HuH-7 (cell line): ENCODE measurements around the gene PHETA1.
"Not testable (repeated sequence)": the region's sequence is repeated elsewhere in the genome, so short reads cannot be mapped to it uniquely, and the experiment has no call there.

Experiments used
- DNase-seq: peaks from one replicate; pipeline ENCODE4 v3.0.0; 2011; ENCODE audit warnings: low spot score

Gene PHETA1

DNA sequence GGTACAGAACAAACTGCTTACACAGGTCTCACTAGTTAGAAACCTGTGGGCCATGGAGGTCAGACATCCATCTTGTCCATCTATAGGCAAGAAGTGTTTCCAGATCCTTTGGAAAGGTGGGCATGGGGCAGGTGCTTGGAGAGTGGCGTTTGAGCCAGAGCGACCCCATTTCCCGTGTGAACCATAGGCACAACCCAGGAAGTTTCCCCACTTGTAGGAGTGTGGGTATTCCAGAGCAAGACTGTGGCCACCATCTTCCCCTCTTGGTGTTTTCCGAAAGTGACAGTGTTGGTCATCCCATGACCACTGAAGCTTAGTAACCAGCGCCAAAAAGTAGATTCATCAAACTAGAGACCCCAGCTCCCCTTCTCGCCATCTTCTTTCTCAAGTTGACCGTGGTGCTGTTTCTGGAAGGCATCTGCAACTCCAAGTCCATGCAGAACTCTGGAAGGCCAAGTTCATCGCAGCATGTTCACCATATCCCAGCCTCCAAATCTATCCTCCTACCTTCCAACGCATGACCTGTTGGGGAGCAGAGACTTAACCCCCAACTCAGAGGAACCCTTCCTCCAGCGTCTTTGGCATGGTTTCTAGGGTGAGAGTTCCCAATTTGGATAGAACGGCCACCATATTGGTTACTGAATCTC lies 19.7 kb downstream of the PHETA1 start:
- DNase-seq = no peak

DNA sequence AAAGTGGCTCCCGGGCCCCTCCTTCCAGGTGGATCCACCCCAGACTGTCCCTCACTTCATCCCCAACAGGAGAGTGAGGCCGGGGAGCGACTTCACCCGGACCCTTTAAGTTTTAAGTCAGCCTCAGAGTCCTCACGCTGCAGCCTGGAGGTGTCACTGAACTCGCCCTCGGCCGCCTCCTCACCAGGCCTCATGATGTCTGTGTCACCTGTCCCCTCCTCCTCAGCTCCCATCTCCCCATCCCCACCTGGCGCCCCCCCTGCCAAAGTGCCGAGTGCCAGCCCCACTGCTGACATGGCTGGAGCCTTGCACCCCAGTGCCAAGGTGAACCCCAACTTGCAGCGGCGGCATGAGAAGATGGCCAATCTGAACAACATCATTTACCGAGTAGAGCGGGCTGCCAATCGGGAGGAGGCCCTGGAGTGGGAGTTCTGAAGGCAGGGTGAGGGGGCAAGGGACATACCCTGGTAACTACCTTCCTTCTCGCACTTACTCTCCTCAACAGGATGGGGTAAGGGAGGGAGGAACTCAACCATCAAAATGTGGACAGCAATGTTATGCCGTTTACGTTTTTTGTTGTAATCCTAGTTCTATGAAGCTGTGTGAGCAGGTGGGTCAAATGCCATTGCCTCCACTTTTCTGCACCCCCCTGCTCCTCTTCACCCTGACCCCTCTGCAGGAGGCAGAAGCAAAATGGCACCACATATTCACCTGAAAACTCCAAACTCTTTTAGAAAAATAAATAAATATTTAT lies 20.8 kb downstream of the PHETA1 start:
- no peak for DNase-seq

DNA sequence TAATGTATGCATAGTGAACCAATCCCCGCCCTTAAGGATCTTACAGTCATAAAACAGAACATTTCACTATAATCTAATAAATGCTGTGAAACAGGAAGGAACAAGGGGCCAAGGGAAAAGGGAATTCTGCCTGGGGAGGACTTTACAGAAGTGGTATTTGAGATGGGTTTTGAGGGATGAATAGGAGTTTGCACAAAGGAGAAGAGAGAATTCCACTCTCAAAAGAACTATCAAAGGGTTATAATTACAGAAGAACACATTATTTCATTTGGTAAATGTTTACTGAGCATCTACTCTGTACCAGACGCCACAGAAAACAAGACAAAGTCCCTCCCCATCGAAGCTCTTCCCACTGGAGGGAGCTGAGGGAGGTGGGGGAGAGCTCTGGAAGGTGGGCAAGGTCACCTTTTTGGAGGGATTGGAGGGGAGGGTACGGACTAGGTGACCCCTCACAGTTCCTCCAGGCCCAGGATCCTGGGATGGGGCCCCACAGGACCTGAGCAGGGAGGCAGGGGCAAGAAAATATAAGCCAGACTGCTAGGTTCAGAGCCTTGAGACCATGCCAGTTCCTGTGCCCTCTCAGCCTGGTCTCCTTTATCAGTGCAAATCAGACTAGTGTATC lies 24.5 kb downstream of the PHETA1 start:
- no peak for DNase-seq

DNA sequence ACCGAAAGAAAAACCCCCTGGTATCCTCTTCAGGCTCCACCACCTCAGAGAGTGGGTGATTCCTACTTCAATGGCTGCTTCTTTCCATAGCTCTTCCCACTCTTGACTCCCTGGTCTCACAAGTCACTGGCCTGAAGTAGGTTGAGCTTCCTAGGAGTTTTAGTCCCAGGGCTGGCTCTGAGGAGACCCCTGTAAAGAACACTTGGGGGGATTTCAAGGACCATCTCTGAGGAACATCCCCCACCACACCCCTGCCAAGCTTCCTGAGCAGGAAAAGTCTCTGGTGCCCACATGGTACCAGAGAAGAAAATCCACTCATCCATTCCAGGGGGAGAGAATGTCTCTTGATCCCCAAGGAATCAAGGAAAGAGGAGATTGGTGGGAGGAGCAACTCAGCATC lies 25.7 kb downstream of the PHETA1 start:
- DNase-seq = no peak

DNA sequence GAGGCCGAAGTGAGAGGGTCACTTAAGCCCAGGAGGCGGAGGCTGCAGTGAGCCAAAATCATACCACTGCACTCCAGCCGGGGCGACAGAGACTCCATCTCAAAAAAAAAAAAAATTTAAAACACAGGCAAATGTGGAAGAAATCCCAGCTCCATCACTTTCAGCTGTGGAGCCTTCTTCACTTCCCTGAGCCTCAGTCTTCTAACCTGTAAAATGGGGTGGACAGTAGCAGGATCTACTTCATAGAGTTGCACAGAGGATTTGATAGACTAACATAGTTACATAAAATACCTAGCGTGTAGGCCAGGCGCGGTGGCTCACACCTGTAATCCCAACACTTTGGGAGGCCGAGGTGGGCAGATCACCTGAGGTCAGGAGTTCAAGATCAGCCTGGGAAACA lies 26.5 kb downstream of the PHETA1 start:
- no peak for DNase-seq

DNA sequence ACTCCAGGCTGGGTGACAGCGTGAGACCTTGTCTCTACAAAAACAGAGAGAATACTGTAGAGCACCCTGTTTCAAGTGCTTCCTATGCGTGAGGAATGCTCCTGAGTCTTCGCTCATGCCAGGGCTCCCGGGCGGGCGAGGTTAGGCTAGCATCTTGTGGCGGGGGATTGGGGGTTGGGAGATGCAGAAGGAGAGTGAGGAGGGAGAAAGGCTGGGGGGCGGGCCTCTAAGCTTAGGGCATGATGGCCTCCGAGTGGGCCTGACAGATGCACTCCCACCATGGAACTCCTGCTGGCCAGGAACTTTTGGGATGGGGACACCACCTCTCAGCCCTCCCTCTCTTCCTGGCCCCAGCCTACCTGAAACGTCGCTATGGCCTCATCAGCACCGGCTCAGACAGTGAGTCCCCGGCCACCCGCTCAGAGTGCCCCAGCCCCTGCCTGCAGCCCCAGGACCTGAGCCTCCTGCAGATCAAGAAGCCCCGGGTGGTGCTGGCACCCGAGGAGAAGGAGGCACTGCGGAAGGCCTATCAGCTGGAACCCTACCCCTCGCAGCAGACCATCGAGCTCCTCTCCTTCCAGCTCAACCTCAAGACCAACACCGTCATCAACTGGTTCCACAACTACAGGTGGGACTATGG lies 27.3 kb downstream of the PHETA1 start:
- DNase-seq = no peak

DNA sequence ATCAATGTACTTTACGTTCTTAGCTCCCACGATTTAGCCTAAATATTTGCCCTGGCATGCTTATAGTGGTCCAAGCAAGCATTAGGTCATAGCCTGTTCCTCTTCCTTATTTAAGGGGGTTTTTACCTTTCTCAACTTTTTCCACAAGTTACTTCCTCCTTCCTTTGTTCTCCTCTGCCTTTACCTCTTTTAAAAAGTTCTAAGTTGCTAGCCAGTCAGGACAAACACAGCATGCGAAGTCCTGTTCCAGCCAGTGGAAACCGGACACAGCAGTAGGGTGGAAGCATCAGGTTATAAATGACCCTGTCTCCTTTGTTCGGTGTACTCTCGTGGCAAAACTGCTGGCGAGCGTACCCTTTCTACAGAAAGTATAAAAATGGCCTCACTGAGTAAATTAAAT lies 28.2 kb downstream of the PHETA1 start:
- DNase-seq = not testable (repeated sequence)

DNA sequence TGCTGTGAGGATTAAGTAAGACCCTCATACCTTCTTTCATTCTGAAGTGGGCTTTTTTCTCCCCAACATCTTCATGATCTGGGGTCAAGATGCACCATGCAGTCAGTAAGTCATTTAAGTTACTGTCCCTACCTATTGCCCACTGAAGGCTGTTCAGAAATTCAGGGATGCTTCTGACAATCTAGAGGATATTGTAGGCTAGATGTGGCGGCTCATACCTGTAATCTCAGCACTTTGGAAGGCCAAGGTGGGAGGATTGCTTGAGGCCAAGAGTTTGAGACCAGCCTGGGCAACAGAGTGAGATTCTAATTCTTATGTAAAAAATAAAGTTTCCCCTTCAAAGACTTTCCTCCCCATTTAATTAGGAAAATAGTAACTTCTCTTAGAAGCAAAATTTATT lies 28.7 kb downstream of the PHETA1 start:
- DNase-seq = no peak

DNA sequence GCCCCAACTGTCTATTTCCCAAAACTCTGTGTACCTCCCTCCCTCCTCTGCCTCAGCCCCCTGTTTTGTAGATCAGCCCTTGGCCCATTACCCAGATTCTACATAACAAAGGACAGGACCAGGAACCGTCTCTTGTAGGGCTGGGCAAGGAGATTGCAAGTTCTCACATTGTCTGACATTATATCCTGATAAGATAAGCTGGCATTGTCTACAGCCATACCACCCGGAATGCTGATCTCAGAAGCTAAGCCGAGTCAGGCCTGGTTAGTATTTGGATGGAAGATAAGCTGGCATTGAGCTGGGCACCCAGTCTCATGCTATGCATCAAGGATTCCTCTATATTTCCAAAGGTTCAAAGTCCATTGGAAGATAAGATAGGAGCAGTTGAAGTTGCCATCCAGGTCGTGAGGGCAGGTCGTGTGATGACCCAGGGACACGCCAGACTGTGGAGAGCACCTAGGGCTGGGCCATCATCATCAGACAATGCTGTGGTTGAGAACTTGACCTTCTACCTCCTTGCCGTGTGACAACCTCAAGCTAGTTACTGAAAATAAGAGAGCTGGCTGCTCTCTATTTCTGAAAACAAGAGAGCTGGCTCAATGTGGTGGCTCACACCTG lies 29.5 kb downstream of the PHETA1 start:
- DNase-seq = no peak

DNA sequence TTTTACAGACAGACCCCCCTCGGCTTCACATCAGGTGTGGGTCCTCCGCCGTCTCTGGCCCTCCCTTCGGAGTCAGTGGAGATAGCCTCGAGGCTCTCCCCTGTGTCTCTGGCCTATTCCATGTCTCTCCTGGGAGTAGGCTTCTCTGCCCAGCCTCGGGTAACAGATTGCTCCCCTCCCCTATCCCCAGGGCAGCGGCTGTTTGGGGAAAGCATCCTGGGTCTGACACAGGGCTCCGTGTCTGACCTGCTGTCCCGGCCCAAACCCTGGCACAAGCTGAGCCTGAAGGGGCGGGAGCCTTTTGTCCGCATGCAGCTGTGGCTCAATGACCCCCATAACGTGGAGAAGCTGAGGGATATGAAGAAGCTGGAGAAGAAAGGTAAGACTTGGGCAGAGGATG lies 30.8 kb downstream of the PHETA1 start:
- no peak for DNase-seq

DNA sequence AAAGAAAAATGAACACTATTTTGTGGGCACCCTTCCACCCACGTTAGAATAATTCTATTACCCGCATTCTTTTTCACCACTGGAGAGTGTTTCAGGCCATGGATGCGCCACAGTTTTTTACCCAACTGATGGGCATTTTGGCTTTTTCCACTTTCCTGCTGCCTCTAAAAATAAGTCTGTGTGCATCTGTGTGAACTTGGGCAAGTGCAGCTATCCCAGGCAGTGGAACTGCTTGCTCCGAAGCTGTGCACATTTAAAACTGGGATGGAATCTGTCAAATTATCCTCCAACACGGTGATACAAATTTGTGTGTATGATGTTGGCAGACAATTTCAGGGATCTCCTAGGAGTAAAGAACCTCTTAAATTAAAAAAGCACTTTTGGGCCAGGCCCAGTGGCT lies 31.5 kb downstream of the PHETA1 start:
- DNase-seq = no peak

DNA sequence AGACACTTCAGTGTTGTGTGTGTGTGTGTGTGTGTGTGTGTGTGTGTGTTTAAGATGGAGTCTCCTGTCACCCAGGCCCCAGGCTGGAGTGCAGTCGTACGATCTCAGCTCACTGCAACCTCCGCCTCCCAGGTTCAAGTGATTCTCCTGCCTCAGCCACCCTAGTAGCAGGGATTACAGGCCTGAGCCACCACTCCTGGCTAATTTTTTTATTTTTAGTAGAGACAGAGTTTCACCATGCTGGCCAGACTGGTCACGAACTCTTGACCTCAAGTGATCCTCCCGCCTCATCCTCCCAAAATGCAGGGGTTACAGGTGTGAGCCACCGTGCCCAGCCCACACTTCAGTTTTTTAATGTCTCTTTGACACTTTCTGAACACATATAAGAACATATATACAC lies 32.5 kb downstream of the PHETA1 start:
- DNase-seq = not testable (repeated sequence)

DNA sequence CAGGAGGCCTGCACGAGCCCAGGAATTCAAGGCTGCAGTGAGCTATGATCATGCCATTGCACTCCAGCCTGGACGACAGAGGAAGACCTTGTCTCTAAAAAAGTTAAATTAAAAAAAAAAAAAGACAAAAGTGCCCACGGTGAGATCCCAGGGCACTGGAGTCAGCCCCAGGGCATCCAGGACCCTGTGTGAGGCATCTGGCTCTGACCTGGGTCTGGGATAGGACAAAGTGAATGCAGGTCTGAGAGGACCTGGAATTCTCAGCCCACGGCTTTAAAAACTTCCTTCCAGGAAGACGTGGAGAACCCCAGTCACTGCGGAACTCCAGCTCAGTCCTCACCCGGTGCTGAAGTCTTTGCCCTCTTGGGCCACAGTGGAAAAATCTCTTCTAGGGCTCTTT lies 33.1 kb downstream of the PHETA1 start:
- DNase-seq = no peak

DNA sequence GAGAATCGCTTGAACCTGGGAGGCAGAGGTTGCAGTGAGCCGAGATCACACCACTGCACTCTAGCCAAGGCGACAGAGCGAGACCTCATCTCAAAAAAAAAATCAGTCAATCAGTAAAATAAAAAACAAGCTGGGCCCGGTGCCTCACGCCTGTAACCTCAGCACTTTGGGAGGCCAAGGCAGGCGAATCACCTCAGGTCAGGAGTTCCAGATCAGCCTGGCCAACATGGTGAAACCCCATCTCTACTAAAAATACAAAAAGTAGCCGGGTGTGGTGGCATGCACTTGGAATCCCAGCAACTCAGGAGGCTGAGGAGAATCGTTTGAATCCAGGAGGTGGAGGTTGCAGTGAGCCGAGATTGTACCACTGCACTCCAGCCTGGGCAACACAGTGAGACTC lies 33.6 kb downstream of the PHETA1 start:
- not testable (repeated sequence) for DNase-seq

DNA sequence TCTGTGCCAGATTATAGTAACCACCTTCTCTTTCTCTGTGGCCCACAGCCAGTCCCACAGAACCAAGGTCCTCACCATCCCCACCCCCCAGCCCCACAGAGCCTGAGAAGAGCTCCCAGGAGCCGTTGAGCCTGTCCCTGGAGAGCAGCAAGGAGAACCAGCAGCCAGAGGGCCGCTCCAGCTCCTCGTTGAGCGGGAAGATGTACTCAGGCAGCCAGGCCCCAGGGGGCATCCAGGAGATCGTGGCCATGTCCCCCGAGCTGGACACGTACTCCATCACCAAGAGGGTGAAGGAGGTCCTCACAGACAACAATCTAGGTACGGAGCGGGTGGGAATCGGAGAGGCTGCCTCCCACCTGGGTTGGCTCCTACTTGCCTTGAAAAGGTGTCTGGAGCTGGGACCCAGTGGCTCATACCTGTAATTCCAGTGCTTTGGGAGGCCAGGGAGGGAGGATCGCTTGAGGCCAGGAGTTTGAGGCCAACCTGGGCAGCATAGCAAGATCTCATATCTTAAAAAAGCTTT lies 34.4 kb downstream of the PHETA1 start:
- no peak for DNase-seq

DNA sequence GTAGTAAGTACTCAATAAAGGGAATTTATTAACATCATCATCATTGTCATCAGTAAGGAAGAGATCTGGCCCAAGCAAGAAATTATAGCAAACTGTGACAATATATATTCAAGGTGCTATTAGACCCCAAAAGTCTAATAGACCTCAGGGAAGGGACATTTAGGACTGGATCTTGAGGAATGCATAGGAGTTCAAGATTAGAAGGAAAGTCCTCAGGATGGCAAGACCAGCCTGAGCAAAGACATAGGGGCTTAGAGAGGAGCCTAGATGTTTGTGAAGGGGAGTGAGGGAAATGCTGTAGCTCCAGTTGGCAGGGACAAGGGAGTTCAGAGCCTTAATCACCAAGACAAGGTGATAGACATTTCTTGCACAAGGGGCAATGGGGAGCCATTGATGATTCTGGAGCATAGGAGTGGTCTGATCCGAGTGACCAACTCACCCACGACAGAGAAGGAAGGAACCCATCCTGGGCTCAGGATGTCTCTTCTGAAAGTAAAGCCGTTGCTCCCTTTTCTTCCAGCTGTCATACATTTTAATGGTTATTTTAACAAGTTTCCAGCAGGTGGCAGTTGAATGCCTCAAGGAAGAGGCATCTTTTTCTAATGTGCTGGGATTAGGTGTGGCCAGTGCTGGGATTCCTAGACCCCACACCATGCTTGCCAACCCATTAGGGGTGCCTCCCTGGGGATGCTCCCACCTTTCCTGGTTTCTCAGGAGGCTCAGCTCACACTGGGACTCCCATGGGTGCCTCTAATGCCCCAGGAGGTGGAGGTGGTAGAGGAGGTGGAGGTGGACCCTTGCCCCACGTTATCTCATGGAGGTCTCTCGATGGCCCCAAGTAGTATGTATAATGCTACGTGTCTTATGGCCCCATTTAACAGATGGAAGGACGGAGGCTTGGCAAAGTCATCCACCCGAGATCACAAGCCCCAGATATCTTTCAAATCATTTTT lies 37.8 kb downstream of the PHETA1 start:
- peak; percentile 75 for DNase-seq

DNA sequence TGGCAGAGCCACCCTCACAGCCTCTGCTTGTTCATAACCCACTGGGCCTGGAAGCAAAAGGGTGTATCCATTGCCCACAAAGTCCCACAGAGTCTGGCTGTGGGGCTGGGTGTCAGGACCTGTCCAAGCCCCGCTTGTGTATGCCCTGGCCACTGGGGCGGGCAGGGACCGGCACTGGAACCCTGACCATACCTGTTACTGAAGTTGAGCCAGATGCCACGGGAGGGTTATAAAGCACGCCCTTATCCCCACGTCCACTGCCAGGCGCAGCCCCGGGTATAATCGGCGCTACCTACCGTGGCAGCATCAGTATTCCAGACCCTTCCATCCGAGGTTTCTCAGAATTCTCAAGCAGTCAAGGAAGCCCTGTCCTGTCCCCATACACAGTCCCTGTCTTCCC lies 40.8 kb downstream of the PHETA1 start:
- no peak for DNase-seq

DNA sequence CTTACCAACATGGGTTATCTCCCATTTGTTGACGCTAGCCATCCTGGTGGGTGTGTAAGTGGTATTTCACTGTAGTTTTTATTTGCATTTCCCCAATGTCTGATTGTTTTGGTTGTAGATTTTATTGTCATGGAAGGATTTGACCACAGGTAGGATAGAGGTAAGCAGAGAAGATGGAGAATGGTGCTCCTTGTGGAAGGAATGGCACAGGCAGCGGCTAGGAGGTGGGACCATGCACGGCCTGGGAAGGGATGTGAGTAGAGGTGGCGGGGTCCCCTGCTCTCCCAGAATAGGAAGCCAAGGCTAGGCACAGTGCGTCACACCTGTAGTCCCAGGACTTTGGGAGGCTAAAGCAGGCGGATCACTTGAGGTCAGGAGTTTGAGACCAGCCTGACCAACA lies 41.4 kb downstream of the PHETA1 start:
- DNase-seq = no peak

DNA sequence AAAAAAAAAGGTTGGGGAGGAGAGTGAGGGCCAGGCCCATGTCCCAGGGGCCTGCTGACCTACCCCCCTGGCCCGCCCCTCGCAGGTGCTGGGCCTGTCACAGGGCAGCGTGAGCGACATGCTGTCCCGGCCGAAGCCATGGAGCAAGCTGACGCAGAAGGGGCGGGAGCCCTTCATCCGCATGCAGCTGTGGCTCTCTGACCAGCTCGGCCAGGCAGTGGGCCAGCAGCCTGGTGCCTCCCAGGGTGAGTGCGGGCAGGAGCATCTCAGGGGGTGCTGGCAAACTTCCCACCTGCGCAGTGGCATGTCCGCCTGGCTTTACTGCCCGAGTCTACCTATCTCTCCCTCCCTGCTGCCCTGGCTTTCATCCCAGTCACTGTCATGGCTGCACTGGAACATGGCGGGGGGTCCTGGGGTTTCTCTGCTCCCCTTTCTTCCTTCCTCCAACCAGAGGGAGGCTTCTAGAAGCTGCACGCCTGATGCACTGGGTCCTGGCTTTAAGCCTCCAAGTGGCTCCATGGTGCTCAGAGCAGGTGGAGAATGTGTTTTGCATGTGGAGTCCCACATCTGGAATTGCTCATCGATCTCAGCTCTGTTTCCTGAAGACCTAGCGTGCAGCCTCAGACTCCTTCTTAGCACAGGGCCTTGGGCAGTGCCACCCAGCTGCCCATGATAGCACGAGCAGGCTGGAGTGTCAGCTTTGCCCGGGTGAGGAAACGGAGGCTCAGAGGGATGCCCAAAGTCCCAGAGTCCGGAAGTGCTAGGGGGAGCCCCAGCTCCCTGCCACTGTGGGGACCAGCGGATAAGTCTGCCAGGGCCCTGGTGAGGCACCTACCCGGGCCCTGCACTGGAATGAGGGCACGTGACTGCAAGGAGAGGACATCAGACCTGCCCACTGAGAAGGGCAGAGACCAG lies 46.3 kb downstream of the PHETA1 start:
- no peak for DNase-seq

DNA sequence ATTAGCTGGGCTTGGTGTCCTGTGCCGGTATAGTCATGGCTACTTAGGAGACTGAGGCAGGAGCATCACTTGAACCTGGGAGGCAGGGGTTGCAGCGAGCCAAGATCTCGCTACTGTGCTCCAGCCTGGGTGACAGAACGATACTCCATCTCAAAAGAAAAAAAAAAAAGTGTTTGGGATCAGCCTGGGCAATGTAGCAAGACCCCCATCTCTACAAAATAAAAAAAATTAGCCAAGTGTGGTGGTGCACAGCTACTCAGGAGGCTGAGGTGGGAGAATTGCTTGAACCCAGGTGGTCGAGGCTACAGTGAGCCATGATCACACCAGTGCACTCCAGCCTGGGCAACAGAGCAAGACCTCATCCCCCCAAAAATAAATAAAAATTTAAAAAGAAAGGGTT lies 47.6 kb downstream of the PHETA1 start:
- DNase-seq = no peak
